Caki2 (cell line): ENCODE data around the gene SH3RF1. TPM values are rescaled to one million over a fixed set of nuclear protein-coding genes. Genes with fewer than 3 reads are reported as not detected.
"Not testable (repeated sequence)": the region's sequence is repeated elsewhere in the genome, so short reads cannot be mapped to it uniquely, and the experiment has no call there.

Source experiments
- DNase-seq: peaks from one replicate; pipeline ENCODE4 v3.0.0-alpha.2; 2015; ENCODE audit warnings: low read depth
- in situ Hi-C: cut with HindIII; loops from 2 replicates; pipeline ENCODE4 v1.10.0; 2016; ENCODE audit warnings: low sequenced_read_pairs, low pct_unique_long_range_greater_than_20kb, mixed read lengths
- total RNA-seq: library from RNA; depleted of rRNA; stranded (reverse); fragments of >200 nt; shearing (Covaris generic); gene quantifications from 2 replicates; pipeline ENCODE4 v1.2.3, GENCODE V29; 2014; ENCODE audit warnings: low replicate concordance

Gene SH3RF1
- total RNA-seq, 1 experiment from 2014 or later: 15.3 TPM

DNA sequence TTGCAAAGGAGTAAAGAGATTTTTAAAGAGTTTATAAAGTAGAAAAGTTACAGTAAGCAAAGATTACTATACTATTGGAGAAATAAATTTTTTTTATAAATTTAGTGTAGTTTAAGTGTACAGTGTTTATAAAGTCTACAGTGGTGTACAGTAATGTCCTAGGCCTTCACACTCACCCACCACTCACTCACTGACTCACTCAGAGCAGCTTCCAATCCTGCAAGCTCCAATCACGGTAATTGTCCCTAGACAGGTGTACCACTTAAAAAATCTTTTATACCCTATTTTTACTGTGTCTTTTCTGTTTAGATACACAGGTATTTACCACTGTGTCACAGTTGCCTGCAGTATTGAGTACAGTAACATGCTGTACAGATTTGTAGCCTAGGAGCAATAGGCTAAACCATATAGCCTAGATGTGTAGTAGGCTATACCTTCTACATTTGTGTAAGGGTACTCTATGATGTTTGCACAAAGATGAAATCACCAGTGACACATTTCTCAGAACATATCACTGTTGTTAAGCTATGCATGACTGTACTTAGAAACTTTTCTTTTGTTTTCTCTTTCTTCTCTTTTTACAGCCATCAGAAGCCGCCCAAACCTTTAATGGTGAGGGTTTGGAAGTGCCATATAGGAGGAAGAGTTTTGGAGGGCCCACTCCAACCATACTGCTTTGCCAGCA, 11.8 kb upstream of the SH3RF1 start:
- DNase-seq: no peak
- in situ Hi-C loops: no loop called here

DNA sequence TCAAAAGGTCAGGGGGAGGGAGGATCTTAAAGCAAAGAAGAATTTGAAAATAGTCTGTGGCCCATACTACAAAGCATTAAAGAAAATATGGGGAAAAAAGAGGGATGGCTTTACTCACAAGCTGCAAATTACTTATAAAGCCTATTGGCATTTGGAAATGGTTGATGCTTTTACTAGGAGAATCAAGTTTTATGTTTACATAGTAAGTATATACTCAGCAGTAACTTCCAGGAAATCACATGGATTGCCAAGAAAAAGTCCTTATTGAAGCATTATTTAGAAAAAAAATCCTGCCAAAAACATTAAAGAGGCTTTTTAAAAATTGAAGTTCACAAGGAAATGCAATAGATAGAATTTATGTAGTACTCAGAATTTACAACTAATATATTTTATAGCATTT, 8.4 kb upstream of the SH3RF1 start:
- in situ Hi-C loops: no loop called here
- DNase-seq: no peak

DNA sequence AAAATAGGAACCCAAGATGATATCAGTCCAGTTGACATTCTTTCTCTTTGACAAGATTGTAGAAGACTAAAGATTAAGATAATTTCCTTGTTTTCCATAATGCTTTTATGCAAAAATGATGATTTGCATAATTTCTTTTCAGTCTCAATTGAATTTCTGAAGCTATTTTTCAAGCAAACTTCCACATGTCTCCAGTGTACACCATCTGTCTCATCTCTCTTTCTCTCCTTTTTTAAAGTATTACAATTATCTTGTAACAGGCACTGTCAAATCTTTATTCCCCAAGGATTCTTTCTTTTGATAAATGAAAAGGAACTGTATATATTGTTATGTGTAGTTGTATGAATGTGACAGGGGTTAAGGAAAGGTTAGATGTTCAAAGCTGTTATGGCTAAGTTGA, 7.9 kb upstream of the SH3RF1 start:
- no peak for DNase-seq
- in situ Hi-C loops: no loop called here

DNA sequence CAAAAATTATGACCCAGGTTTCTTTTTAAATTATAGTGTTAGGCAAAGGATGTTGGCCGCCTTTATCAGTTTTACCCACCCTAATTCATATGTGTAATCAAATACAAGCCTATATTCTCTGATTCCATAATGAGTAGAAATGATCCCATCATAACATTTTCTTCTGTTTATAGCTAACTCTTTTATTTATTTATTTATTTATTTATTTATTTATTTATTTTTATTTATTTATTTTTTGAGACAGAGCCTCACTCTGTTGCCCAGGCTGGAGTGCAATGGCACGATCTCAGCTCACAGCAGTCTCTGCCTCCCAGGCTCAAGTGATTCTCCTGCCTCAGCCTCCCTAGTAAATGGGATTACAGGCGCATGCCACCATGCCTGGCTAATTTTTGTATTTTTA, 7.1 kb upstream of the SH3RF1 start:
- DNase-seq, in situ Hi-C loops: not testable (repeated sequence)

DNA sequence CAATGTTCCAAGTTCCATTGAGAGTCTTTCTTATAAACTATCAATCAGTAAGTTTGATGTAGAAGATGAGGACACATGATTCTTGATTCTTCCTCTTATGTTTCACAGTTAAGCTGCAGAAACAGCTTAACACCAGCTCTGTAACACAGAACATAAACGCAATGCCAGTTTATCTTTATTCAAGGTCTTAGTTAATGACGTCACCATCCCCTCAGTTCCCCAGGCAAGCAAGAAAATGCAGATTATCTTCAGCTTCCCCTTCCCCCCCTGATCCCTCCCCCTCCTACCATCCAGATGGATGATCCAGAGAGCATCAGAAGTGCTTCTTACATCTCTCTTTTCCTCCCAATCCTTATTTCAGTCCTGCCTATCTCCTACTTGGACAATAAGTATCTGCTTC, 4.4 kb upstream of the SH3RF1 start:
- in situ Hi-C loops: no loop called here
- no peak for DNase-seq

DNA sequence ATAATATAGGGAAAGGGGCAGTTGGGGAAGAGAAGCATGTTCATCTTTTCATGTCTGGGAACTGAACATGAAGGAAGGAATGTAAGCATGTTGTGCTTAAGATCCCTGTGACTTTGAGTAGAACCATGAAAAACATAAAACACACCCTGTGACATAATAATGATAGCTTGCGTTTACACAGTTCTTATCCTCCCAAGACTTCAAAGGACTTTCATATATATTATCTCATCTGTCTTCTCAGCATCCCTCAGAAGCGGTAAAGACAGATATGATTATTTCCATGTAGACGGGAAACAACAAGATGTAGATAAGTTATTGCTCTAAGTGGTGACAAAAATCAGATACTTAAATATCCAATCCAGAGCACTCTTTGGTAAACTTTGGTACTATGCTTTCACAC, 3.3 kb upstream of the SH3RF1 start:
- no peak for DNase-seq
- in situ Hi-C loops: no loop called here

DNA sequence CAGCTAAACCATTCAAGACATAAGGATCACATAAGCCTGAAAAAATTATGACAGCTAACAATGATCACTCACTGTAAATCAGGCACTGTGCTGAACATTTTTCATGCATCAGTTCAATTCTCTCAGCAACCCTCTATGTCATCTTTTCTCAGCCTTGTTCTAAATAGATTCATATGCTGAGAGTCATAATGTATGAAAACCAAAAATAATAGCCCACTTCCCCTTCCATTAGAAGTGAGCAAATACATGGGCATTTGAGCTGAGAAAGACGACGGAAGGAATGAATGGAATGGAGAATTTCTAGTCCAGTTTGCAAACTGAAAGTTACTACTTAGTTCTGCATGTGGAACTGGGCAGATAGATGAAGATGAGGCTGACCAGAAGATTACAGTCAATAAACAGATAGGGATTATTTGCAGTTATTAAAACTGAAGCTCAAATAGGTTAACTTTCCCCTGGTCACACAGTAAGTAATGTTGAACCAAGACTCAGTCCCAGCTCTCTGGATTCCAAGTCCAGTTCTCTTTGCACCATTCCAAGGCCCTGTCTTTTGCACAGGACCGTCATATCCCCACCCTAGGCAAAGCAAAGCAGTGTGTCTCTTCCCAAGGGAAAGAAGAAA, 1.6 kb upstream of the SH3RF1 start:
- no peak for DNase-seq
- in situ Hi-C loops: no loop called here

DNA sequence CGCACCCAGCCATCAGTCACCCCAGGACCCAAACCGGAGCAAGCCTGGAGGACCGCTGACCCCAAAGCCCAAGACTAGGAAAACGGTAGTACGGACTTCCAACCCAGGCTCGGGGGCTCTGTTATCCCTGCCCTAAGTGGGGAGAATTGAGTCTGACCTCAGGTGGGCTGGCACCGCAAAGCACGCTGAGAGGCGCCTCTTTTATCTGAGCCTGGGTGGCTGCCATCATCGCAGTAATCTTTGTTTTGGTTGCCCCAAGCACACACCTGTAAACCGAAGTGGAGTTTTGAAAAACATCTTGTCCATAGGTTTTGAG, 894 bp upstream of the SH3RF1 start:
- in situ Hi-C loops: no loop called here
- no peak for DNase-seq

DNA sequence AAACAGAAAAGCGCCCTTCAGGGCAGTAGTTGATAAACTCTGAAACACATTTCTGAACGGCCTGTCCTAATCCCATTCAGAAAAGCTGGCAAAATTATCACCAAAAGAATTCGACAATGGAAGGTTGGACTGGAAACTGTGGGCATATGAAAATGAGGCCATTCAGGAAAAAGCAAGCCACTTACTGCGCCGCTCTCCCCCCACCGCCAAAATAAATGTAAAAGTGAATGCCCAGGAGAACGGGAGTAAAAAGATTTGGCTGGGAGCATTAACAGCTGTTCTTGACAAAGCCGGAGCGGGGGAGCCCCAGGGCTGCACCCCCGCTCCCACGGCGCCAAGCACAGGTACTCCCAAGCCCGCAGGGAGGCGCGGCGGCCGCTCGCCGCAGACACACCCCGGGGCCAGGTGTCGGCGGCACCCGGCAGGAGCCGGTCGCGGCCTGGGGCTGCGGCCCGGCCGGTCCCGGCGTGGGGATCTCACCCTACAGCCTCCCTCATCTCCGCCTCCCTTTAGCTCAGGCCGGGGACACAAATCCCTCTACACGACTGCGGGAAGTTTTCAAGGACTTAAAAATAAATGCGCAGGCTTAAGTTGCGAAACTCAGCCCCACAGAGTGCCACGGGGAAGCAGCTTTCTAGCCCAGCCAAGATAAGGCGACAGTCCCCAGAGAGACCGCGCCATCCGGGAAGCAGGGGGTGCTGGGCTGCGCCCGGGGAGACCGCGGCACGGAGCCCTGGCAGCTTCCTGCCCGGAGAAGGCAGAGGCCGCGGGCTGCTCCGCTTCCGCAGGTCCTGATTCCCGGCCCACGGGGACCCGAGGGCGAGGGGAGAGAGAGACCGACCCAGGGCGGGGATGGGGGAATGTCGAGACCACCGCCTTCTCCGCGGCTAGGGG, 593 bp downstream of the SH3RF1 start:
- no peak for DNase-seq
- in situ Hi-C loops: no loop called here

DNA sequence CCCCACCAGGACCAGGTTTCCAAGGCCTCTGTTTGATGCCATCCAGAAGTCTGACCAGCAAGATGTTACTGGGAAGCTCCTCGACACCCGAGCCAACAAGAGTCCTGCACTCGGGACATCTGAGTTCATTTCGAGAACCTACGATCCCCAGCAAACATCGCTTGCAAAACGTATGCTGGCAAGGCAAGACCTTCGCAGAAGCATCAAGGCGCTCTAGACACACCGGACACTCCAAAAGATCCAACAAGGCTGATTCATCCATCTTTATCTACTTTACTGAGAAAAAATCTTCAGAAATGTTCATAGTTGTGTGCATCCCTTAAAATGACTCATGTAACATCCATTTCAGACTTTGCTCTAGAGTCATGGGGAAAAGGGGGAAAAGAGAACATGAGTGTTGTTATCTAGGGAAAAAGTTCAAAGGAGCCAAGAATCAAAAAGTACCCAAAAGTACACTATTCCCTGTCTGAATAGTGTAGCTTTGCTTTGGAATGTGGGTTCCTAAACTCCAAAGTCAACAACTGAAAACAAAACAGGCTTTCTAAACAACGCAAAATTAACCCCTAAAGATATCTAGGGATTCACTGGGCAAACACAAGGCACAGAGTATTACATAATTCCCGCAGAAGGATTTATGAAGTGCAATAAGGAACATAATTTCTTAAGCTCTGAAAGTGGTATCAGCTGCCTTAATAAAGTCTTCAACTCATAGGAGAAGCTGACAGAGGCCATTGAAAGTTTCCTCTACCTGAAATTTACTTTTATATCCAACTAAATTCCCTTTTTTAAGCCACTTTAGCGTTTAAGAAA, 1.6 kb downstream of the SH3RF1 start:
- in situ Hi-C loops: no loop called here
- peak; percentile 52 for DNase-seq

DNA sequence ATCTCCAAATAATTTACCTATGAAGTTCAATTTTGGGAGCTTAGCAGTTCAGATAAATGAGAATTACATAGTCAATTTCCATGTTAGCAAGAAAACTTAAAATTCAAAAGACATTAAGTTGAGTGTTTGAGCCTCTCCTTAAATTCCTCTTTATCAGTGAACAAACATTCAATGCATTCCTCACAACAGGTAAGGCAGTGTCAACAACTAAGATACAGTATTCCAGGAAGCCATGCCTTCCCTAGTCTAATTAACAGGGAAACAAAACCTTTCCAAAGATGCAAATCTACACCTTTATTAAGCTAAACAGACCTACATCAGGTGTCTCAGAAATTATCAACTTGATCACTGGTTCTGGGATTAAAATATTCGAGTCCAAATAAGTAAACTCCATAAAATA, 3.7 kb downstream of the SH3RF1 start:
- in situ Hi-C loops: no loop called here
- no peak for DNase-seq

DNA sequence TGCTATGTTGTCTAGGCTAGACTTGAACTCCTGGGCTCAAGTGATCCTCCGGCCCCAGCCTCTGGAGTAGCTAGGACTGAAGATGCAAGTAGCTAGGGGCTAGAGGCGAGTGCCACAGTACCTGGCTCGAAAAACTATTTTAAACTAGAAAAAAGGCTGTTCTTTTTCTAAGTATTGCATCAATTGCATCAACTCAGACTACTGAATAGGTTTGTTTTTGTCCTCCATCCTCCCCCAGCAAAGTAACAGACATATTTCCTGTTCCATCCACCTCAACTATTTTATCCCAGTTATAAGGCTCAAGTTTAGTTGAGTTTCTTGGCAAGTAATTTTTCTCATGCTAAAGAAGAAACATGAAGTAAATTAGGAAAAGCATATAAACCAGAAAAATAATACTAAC, 4.1 kb downstream of the SH3RF1 start:
- DNase-seq: no peak
- in situ Hi-C loops: no loop called here

DNA sequence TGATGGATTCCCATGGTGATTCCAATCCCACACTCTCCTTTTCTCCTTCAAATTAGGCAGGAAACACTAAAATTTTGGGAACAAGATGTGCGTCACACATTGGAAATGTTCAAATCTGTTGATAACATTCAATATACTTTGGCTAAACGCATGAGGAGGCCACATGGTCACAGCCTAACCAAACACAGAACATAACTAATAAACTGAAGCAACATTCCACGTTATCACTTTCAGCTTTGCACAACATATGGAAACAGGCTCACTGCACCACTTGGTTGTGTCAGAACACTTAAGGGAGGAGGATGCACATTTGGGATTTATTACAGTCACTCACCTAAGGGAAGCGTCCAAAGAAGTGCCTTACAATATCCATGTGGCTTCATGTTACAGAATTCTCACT, 4.7 kb downstream of the SH3RF1 start:
- no peak for DNase-seq
- in situ Hi-C loops: no loop called here

DNA sequence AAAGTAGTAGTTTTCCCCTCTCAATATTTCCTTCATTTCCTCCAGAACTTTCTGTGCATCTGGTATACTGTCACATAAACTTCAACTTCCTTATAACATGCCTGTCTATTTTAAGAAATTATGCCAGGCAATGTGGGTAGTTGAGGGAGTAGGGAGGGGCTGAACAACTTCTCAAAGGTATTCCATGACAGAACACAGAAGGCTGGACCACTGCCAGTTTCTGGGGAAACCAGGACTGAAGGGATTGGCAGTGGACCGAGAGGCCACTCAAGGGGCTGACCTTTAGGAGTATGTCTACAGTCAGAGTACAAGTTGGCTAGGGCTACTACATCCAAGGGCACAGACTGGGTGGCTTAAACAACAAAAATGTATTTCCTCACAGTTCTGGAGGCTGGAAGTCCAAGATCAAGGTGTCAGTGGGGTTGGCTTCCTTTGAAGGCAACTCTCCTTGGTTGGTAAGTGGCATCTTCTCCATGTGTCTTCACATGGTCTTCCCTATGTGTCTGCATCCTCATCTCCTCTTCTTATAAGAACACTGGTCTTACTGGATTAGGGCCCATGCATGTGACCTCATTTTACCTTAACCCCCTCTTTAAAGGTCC, 6.9 kb downstream of the SH3RF1 start:
- DNase-seq: no peak
- in situ Hi-C loops: no loop called here

DNA sequence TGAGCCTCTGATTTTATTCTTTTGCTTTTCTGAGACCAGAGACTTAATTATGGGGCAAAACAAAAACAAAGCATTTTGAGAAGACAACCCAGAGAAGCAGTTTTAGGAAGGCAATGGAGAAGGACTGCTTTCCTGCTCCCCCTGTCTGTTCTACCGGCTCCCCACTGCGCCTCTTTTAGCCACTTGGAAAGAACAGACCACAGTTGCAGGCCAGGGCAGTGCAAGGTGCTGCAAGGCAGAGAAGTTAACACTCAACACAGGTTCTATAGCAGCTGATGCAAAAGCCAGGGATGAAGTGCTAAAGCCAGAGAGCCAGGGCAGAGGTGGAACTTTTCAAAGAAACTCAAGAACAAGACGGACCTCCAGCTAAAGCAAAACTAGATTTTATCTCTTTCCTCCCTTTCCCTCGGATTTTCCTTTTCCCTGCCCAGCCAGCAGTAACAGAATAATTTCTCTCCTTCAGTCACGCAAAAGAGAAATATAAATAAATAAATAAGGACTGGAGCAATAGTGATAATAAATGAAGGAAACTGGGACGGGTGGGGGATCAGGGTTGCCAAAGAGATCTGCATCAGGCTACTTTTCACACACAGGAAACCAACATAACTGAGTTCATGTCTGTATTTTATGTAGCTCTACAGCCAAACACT, 10.4 kb downstream of the SH3RF1 start:
- in situ Hi-C loops: no loop called here
- DNase-seq: no peak

DNA sequence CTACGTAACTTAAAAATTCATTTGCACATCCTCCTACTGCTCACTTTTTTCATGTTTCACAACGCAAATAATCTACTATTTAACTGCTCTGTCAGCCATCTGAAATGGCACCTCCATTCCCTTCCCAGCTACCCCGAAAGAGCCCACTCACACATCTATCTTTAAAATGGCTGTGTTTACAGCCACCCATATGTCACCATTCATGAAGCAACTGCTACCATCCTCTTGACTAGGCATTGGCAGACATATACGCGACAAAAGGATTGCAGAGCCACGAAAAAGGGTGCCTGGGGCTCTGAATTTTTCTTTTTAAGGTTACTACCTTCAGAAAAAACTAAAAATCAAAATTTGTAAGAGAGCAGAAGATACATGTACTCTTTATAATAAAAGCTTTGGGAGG, 11.5 kb downstream of the SH3RF1 start:
- in situ Hi-C loops: no loop called here
- DNase-seq: no peak

DNA sequence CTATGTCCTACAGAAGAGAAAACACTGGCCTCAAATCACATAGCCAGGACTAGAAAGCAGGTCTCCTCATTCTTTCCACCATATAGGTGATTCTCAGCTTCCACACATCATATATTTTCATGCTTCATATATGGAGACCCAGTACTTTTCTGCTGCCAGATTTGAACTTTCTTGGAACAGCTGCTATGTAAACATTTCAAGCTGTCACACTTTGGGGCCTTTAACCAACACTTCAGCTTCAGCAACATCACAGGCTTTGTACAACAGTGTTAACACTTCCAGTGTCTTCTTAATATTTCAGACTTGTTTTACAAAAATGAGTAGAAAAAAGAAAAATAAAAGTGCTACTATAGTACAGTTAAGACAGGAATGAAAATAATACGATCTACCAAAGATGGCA, 12.6 kb downstream of the SH3RF1 start:
- DNase-seq: no peak
- in situ Hi-C loops: no loop called here
